MCF 10A (cell line): ENCODE results near the gene CSF1. TPM values are rescaled to one million over a fixed set of nuclear protein-coding genes. Genes with fewer than 3 reads are reported as not detected.

ENCODE experiments used
- BruUV-seq: library from RNA; stranded (reverse); fragments of 400-500 nt; replicated peaks from 2 replicates; lab custom pipeline; 2021; lab: Mats Ljungman, UMichigan
- CTCF ChIA-PET: fragments of 300-600 bp; sonication (Branson Sonifier 250); formaldehyde crosslinking; extraction: SDS; loops from one replicate; lab custom pipeline; 2021; ENCODE audit warnings: antibody characterized with exemption, inconsistent platforms; lab: Yijun Ruan, JAX
- POLR2A ChIA-PET: fragments of 300-600, 350-650 bp; sonication (Branson Sonifier 250); formaldehyde crosslinking; extraction: SDS; loops from one replicate; lab custom pipeline; 2020; ENCODE audit warnings: antibody characterized with exemption, inconsistent platforms; lab: Yijun Ruan, JAX
- DNase-seq: peaks from one replicate; pipeline ENCODE4 v3.0.0-alpha.2; 2018; ENCODE audit not compliant: unreplicated experiment
- H3K27ac Mint-ChIP-seq: one replicate; pipeline ENCODE4 v1.8.0; 2022; ENCODE audit warnings: mild to moderate bottlenecking, low read depth, mixed read lengths; ENCODE audit not compliant: unreplicated experiment
- H3K27me3 Mint-ChIP-seq: one replicate; pipeline ENCODE4 v1.8.0; 2022; ENCODE audit warnings: mixed read lengths; ENCODE audit not compliant: insufficient read depth, unreplicated experiment
- H3K36me3 Mint-ChIP-seq: one replicate; pipeline ENCODE4 v1.8.0; 2022; ENCODE audit warnings: mild to moderate bottlenecking, moderate library complexity, mixed read lengths; ENCODE audit not compliant: insufficient read depth, unreplicated experiment
- H3K4me1 Mint-ChIP-seq: one replicate; pipeline ENCODE4 v1.8.0; 2022; ENCODE audit warnings: mixed read lengths; ENCODE audit not compliant: insufficient read depth, unreplicated experiment
- H3K4me3 Mint-ChIP-seq: one replicate; pipeline ENCODE4 v1.8.0; 2022; ENCODE audit warnings: mild to moderate bottlenecking, moderate library complexity, mixed read lengths; ENCODE audit not compliant: unreplicated experiment
- H3K9me3 Mint-ChIP-seq: one replicate; pipeline ENCODE4 v1.8.0; 2022; ENCODE audit warnings: mixed read lengths; ENCODE audit not compliant: unreplicated experiment
- CTCF ChIP-seq: fragments of 200-600 bp; IDR thresholded peaks from one replicate; pipeline ENCODE4 v1.8.0; 2022; ENCODE audit warnings: antibody characterized with exemption, mild to moderate bottlenecking; ENCODE audit not compliant: unreplicated experiment
- intact Hi-C: fragments of 100-400 bp; cut with micrococcal nuclease; formaldehyde crosslinking; loops from 2 replicates; pipeline ENCODE4 v1.14.1; 2022
- total RNA-seq: library from RNA; stranded (reverse); gene quantifications from 2 replicates; pipeline ENCODE4 v1.2.3, GENCODE V29; 2022

CSF1 gene
- total RNA-seq, 1 experiment from 2014 or later: 6.3 TPM

DNA sequence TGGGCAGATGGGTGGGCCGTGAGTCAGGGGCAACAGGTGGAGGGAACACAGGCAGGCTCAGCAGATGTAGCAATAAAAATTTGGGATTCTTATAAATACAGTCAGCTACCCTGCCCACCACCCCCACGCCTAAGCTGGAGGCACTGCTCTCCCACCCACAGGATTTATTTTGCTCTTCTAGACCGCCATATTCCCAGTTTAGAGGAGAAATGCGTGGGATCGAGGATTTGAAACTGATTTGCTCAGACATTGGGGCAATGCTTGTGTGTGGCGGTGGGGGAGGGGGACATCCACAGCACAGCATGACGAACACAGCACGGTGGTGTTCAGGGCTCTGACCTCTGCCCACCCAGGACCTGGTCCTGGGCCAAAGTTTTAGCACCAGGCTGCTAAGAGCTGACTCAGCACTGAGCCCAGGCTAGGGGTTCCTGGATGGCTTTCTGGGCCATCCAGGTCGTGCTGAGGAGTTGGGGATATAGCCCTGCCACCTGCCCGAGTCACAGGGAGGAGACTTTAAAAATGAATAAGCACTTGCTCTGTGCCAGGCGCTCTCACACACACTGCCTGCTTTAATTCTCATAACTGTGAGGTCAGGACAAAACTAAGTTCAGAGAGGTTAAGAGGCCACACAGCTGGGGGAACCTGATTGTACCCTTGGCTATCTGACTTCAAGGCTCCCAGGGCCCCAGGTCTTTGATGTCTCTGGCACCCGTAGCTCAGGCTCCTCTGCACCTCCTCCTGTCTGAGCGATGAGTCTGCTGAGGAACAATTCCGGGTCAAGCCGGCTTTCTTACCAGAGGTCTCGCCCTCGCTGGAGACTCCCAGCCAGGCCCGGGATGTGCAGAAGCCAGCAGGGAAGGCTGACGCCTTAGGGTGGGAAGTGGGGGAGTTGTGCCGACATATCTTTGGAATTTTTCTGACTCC, 29.4 kb upstream of the CSF1 start:
- Mint-ChIP-seq H3K27ac (no peak overlapping the region), H3K4me3 (no peak overlapping the region), H3K9me3 (no peaks in the 10 kb centered on the region), H3K36me3 (no peaks in the 10 kb centered on the region), H3K27me3 (no peaks in the 10 kb centered on the region), H3K4me1 (peaks cover 16% of the 10 kb centered on the region)
- ChIA-PET POLR2A (interaction anchor here (0.8 kb wide), 1 partner anchor 9 kb away, joined by 3 read pairs; no protein-coding TSS in a partner anchor), CTCF (interaction anchor here (1.4 kb wide), 1 partner anchor 104 kb away, joined by 3 read pairs; no protein-coding TSS in a partner anchor)
- intact Hi-C loops: no loop called here
- no peak for DNase-seq
- no peak for TF ChIP-seq CTCF
- BruUV-seq: no TSS peak

DNA sequence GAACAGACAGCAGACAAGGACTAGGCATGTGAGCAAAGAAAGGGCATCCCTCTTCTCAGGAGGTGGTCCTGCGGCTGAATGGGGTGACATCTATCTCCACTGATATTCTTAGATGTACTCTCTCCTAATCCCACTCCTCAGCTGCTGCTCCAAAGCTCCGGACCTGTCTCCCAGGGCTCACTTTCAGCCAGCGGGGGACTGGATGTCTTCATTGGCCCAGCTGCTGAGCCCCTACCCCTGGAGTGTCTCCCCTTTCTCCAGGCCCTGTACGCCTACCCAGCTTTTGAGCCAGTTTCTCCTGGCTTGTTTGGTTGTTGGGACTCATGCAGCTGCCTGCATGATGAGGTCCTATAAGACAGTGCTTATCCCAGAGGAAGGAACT, 28.8 kb upstream of the CSF1 start:
- CTCF ChIA-PET: no interaction called here
- DNase-seq: no peak
- H3K9me3 Mint-ChIP-seq: no peaks in the 10 kb centered on the region
- peaks cover 9% of the 10 kb centered on the region for H3K4me1 Mint-ChIP-seq
- TF ChIP-seq CTCF: no peak
- no peak overlapping the region for H3K27ac Mint-ChIP-seq
- H3K4me3 Mint-ChIP-seq: no peak overlapping the region
- no peaks in the 10 kb centered on the region for H3K27me3 Mint-ChIP-seq
- intact Hi-C loops: no loop called here
- no peaks in the 10 kb centered on the region for H3K36me3 Mint-ChIP-seq
- no TSS peak for BruUV-seq
- POLR2A ChIA-PET: interaction anchor here (0.8 kb wide), 1 partner anchor 9 kb away, joined by 3 read pairs; no protein-coding TSS in a partner anchor

- ChIA-PET CTCF (no interaction called here), POLR2A (no interaction called here)
- H3K27ac Mint-ChIP-seq: no peak overlapping the region
- peaks cover 3% of the 10 kb centered on the region for H3K4me1 Mint-ChIP-seq
- BruUV-seq: no TSS peak
- no peaks in the 10 kb centered on the region for H3K36me3 Mint-ChIP-seq
- no peaks in the 10 kb centered on the region for H3K9me3 Mint-ChIP-seq
- H3K27me3 Mint-ChIP-seq: no peaks in the 10 kb centered on the region
- no peak for DNase-seq
- no peak overlapping the region for H3K4me3 Mint-ChIP-seq
- no peak for TF ChIP-seq CTCF
- intact Hi-C loops: no loop called here
Measured at GRCh38 chr1:109882288-109883245, 28.1 kb upstream of the CSF1 start.
